IMR-90 (cell line): ENCODE results near the gene HS2ST1. TPM values are rescaled to one million over a fixed set of nuclear protein-coding genes. Genes with fewer than 3 reads are reported as not detected.

Experiments
- ATAC-seq: fragments of 200-7000 bp; cut with Tn5 transposase; 2 replicates; pipeline ENCODE4 v1.9.1; 2020; ENCODE audit warnings: low read depth, mild to moderate bottlenecking, moderate library complexity
- BruUV-seq: library from RNA; stranded (reverse); fragments of 400-500 nt; replicated peaks from 2 replicates; lab custom pipeline; 2021; lab: Mats Ljungman, UMichigan
- CTCF ChIA-PET: fragments of 300-600 bp; formaldehyde crosslinking; extraction: SDS; loops from one replicate; lab custom pipeline; 2021; ENCODE audit warnings: antibody characterized with exemption; lab: Yijun Ruan, JAX
- POLR2A ChIA-PET: fragments of 300-600 bp; sonication (Branson Sonifier 250); formaldehyde crosslinking; loops from one replicate; lab custom pipeline; 2022; ENCODE audit warnings: antibody characterized with exemption; ENCODE audit not compliant: unreplicated experiment; lab: Charles Lee
- DNase-seq: peaks from one replicate; pipeline ENCODE4 v3.0.0; 2013
- H2AFZ ChIP-seq: replicated peaks from 2 replicates; pipeline ENCODE3; 2013; ENCODE audit warnings: low read length, mild to moderate bottlenecking; ENCODE audit not compliant: poor library complexity
- H2AK5ac ChIP-seq: 2 replicates; pipeline ENCODE4 v1.6.1; 2013; ENCODE audit warnings: low read depth, low read length, inconsistent platforms
- H2AK9ac ChIP-seq: replicated peaks from 2 replicates; pipeline ENCODE3; 2013; ENCODE audit warnings: mild to moderate bottlenecking, low read depth, low read length, moderate library complexity; ENCODE audit not compliant: poor library complexity
- H2BK120ac ChIP-seq: 2 replicates; pipeline ENCODE4 v1.6.1; 2013; ENCODE audit warnings: low read depth, low read length, inconsistent platforms
- H2BK15ac ChIP-seq: 3 replicates; pipeline ENCODE4 v1.6.1; 2013; ENCODE audit warnings: low read depth, low read length, inconsistent platforms
- H2BK20ac ChIP-seq: 2 replicates; pipeline ENCODE4 v1.6.1; 2013; ENCODE audit warnings: low read depth, mild to moderate bottlenecking, inconsistent platforms, low read length, moderate library complexity
- H2BK5ac ChIP-seq: 2 replicates; pipeline ENCODE4 v1.6.1; 2013; ENCODE audit warnings: mild to moderate bottlenecking, low read depth, low read length, inconsistent platforms; ENCODE audit not compliant: poor library complexity, severe bottlenecking
- H3K14ac ChIP-seq: replicated peaks from 2 replicates; pipeline ENCODE4 v1.6.1; 2013; ENCODE audit warnings: low read depth, low read length, inconsistent platforms
- H3K18ac ChIP-seq: 2 replicates; pipeline ENCODE4 v1.6.1; 2013; ENCODE audit warnings: low read depth, low read length, control low read depth
- H3K23ac ChIP-seq: 2 replicates; pipeline ENCODE4 v1.6.1; 2013; ENCODE audit warnings: low read depth, low read length, inconsistent platforms
- H3K27ac ChIP-seq: 2 replicates; pipeline ENCODE4 v1.5.1; 2013; ENCODE audit warnings: mild to moderate bottlenecking, control low read depth, low read length; ENCODE audit not compliant: insufficient read depth
- H3K27me3 ChIP-seq: 2 replicates; pipeline ENCODE4 v1.6.1; 2013; ENCODE audit warnings: low read length; ENCODE audit not compliant: control insufficient read depth, insufficient read depth
- H3K36me3 ChIP-seq: 2 replicates; pipeline ENCODE4 v1.6.1; 2013; ENCODE audit warnings: low read length, mixed read lengths; ENCODE audit not compliant: control insufficient read depth, insufficient read depth
- H3K4ac ChIP-seq: 2 replicates; pipeline ENCODE4 v1.6.1; 2013; ENCODE audit warnings: low read depth, low read length, inconsistent platforms
- H3K4me1 ChIP-seq: 2 replicates; pipeline ENCODE4 v1.6.1; 2013; ENCODE audit warnings: low read length, mixed read lengths; ENCODE audit not compliant: control insufficient read depth, insufficient read depth
- H3K4me2 ChIP-seq: 2 replicates; pipeline ENCODE4 v1.6.1; 2013; ENCODE audit warnings: low read depth, mild to moderate bottlenecking, control low read depth, low read length, moderate library complexity
- H3K4me3 ChIP-seq: 2 replicates; pipeline ENCODE4 v1.5.1; 2013; ENCODE audit warnings: low read depth, mild to moderate bottlenecking, control low read depth, low read length, moderate library complexity; ENCODE audit not compliant: insufficient read depth
- H3K56ac ChIP-seq: 2 replicates; pipeline ENCODE4 v1.6.1; 2013; ENCODE audit warnings: low read length, inconsistent platforms; ENCODE audit not compliant: insufficient read depth; ENCODE audit errors: extremely low read depth
- H3K79me1 ChIP-seq, 2 experiments: 2 replicates each; pipeline ENCODE4 v1.6.1; 2013; ENCODE audit warnings: low read length in 2 of 2, inconsistent platforms in 1 of 2, low read depth in 1 of 2
- H3K9ac ChIP-seq: 2 replicates; pipeline ENCODE4 v1.6.1; 2013; ENCODE audit warnings: low read depth, low read length, control low read depth
- H3K9me1 ChIP-seq: 2 replicates; pipeline ENCODE4 v1.6.1; 2013; ENCODE audit warnings: low read length, inconsistent platforms; ENCODE audit not compliant: insufficient read depth
- H3K9me3 ChIP-seq: 2 replicates; pipeline ENCODE4 v1.6.1; 2013; ENCODE audit warnings: low read length; ENCODE audit not compliant: control insufficient read depth, insufficient read depth
- H4K20me1 ChIP-seq: 2 replicates; pipeline ENCODE4 v1.6.1; 2013; ENCODE audit warnings: low read length, inconsistent platforms; ENCODE audit not compliant: insufficient read depth
- H4K5ac ChIP-seq: 2 replicates; pipeline ENCODE4 v1.6.1; 2013; ENCODE audit warnings: mild to moderate bottlenecking, low read depth, low read length, control low read depth
- H4K8ac ChIP-seq, 2 experiments: 2 replicates each; pipeline ENCODE4 v1.6.1; 2013; ENCODE audit warnings: low read depth in 2 of 2, low read length in 2 of 2, control low read depth in 1 of 2, inconsistent platforms in 1 of 2
- H4K91ac ChIP-seq: 2 replicates; pipeline ENCODE4 v1.6.1; 2013; ENCODE audit warnings: low read depth, low read length, inconsistent platforms; ENCODE audit not compliant: insufficient read depth
- CEBPB ChIP-seq: IDR thresholded peaks from 2 replicates; pipeline ENCODE4 v1.6.1; 2012; ENCODE audit warnings: low read depth, low read length, improper control_type of control experiment
- CHD1 ChIP-seq: IDR thresholded peaks from 2 replicates; pipeline ENCODE4 v1.6.1; 2012; ENCODE audit warnings: low read depth, low read length, improper control_type of control experiment
- CTCF ChIP-seq: conservative IDR thresholded peaks from 2 replicates; pipeline ENCODE4 v1.5.1; 2012; ENCODE audit warnings: mild to moderate bottlenecking, low read depth, low read length, improper control_type of control experiment
- FOS ChIP-seq: fragments of 150-350 bp; IDR thresholded peaks from 2 replicates; pipeline ENCODE4 v1.6.1; 2016; ENCODE audit warnings: low read depth, low read length
- MAFK ChIP-seq: IDR thresholded peaks from 2 replicates; pipeline ENCODE4 v1.6.1; 2012; ENCODE audit warnings: low read depth, low read length, improper control_type of control experiment
- MXI1 ChIP-seq: IDR thresholded peaks from 2 replicates; pipeline ENCODE4 v1.6.1; 2012; ENCODE audit warnings: low read depth, mild to moderate bottlenecking, low read length, moderate library complexity, borderline replicate concordance
- RAD21 ChIP-seq: IDR thresholded peaks from 2 replicates; pipeline ENCODE4 v1.6.1; 2012; ENCODE audit warnings: low read length, improper control_type of control experiment
- RFX5 ChIP-seq: IDR thresholded peaks from 2 replicates; pipeline ENCODE4 v1.8.0; 2012; ENCODE audit warnings: low read depth, mild to moderate bottlenecking, low read length, moderate library complexity
- SMC3 ChIP-seq: fragments of 150-350 bp; IDR thresholded peaks from 2 replicates; pipeline ENCODE4 v1.6.1; 2016; ENCODE audit warnings: low read depth, mild to moderate bottlenecking, antibody characterized with exemption, low read length, moderate library complexity
- USF2 ChIP-seq: fragments of 150-350 bp; IDR thresholded peaks from 2 replicates; pipeline ENCODE4 v1.6.1; 2017; ENCODE audit warnings: mild to moderate bottlenecking, antibody characterized with exemption, low read length, low read depth
- WGBS, 2 experiments: methylation state at CpG; one replicate each; pipeline versions ENCODE4 v1.1.5 to v1.1.7; 2013; ENCODE audit warnings: missing lambda C conversion rate in 2 of 2; ENCODE audit not compliant: insufficient read length in 1 of 2; ENCODE audit errors: extremely low coverage in 2 of 2; 5-methylcytosine and 5-hydroxymethylcytosine counted together
- dilution Hi-C: fragments of 300-500 bp; cut with HindIII; formaldehyde crosslinking; loops from one replicate; pipeline ENCODE4 v1.14.3; 2018; ENCODE audit warnings: low sequenced_read_pairs; ENCODE audit not compliant: unreplicated experiment
- in situ Hi-C: fragments of 300-500 bp; cut with MboI; formaldehyde crosslinking; loops from 3 replicates; pipeline ENCODE4 v1.14.3; 2019; ENCODE audit warnings: low sequenced_read_pairs, inconsistent platforms, mixed read lengths
- intact Hi-C: fragments of 100-400 bp; cut with micrococcal nuclease; formaldehyde crosslinking; loops from 2 replicates; pipeline ENCODE4 v1.10.0; 2022
- polyA plus RNA-seq, 3 experiments: library from polyadenylated mRNA; depleted of rRNA; stranded (reverse); fragments of >200 nt; gene quantifications; 2 replicates each; pipeline ENCODE4 v1.2.3, GENCODE V29; 2012; ENCODE audit warnings: low replicate concordance in 1 of 3
- total RNA-seq: library from RNA; depleted of rRNA; stranded (reverse); fragments of >200 nt; gene quantifications from 2 replicates; pipeline ENCODE4 v1.2.3, GENCODE V29; 2012
- TF ChIP-seq, protein P1 (sequence below): fragments of 150-350 bp; IDR thresholded peaks from 2 replicates; pipeline ENCODE4 v1.6.1; 2016; ENCODE audit warnings: low read depth, mild to moderate bottlenecking, low read length, moderate library complexity, borderline replicate concordance

HS2ST1 gene
- total and polyA plus RNA-seq, 2 of the 4 experiments (the other 2 are of a cell fraction): 7.8 to 13.1 TPM

- Histone ChIP-seq H2BK15ac (no peak overlapping the region), H4K5ac (no peak overlapping the region), H3K14ac (no peak overlapping the region), H3K4me3 (no peak overlapping the region), H3K79me1 (peaks cover 4 to 17% of the 10 kb centered on the region in 2 experiments; a peak in 2 of 4 replicates), H2BK120ac (no peak overlapping the region), H2AFZ (no peak overlapping the region), H3K18ac (no peak overlapping the region), H2AK5ac (no peak overlapping the region), H3K56ac (no peak overlapping the region), H3K4ac (no peak overlapping the region), H4K8ac (no peak overlapping the region), H3K9ac (no peak overlapping the region), H4K91ac (no peak overlapping the region), H3K23ac (no peak overlapping the region), H2BK20ac (no peak overlapping the region), H4K20me1 (no peaks in the 10 kb centered on the region), H3K27ac (no peak overlapping the region), H3K9me3 (no peaks in the 10 kb centered on the region), H3K9me1 (no peaks in the 10 kb centered on the region), H3K36me3 (no peaks in the 10 kb centered on the region), H2AK9ac (no peak overlapping the region), H3K27me3 (no peaks in the 10 kb centered on the region), H3K4me1 (no peaks in the 10 kb centered on the region), H3K4me2 (no peak overlapping the region), H2BK5ac (no peak overlapping the region)
- no CpG with 5 or more reads among the region's 2 CpGs for WGBS, 2 experiments
- ATAC-seq: no peak
- intact Hi-C loops: no loop called here
- POLR2A ChIA-PET: no interaction called here
- BruUV-seq: no TSS peak
- in situ Hi-C loops: loop anchor here (25.0 kb wide), 1 partner anchor 585 kb away; the partner anchor contains the start of gene ODF2L
- CTCF ChIA-PET: interaction anchor here (0.6 kb wide), 1 partner anchor 72 kb away, joined by 6 read pairs; no protein-coding TSS in a partner anchor
- dilution Hi-C loops: no loop called here
- no peak for DNase-seq
- TF ChIP-seq CHD1 (no peak), USF2 (no peak), MAFK (no peak), CEBPB (no peak), RFX5 (no peak), CTCF (no peak), RAD21 (no peak), MXI1 (no peak), SMC3 (no peak), FOS (no peak)
- TF ChIP-seq, protein P1, sequence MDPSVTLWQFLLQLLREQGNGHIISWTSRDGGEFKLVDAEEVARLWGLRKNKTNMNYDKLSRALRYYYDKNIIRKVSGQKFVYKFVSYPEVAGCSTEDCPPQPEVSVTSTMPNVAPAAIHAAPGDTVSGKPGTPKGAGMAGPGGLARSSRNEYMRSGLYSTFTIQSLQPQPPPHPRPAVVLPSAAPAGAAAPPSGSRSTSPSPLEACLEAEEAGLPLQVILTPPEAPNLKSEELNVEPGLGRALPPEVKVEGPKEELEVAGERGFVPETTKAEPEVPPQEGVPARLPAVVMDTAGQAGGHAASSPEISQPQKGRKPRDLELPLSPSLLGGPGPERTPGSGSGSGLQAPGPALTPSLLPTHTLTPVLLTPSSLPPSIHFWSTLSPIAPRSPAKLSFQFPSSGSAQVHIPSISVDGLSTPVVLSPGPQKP: no peak
Measured at GRCh38 chr1:86972262-86972661, 57.8 kb downstream of the HS2ST1 start.
